Ishikawa (cell line): ENCODE results near the gene WDR48.

Source experiments
- CEBPB ChIP-seq: IDR thresholded peaks from 2 replicates; pipeline ENCODE4 v1.6.1; 2012
- CREB1 ChIP-seq: IDR thresholded peaks from 2 replicates; pipeline ENCODE4 v1.6.1; 2012; ENCODE audit warnings: low read depth
- EGR1 ChIP-seq: IDR thresholded peaks from 2 replicates; pipeline ENCODE4 v1.6.1; 2012
- EP300 ChIP-seq: IDR thresholded peaks from 2 replicates; pipeline ENCODE4 v1.6.1; 2012; ENCODE audit warnings: borderline replicate concordance
- FOXM1 ChIP-seq: IDR thresholded peaks from 2 replicates; pipeline ENCODE4 v1.6.1; 2012; ENCODE audit warnings: low read depth, borderline replicate concordance
- NFIC ChIP-seq: IDR thresholded peaks from 2 replicates; pipeline ENCODE4 v1.6.1; 2012
- RAD21 ChIP-seq: IDR thresholded peaks from 2 replicates; pipeline ENCODE4 v1.6.1; 2012; ENCODE audit warnings: low read depth
- TAF1 ChIP-seq: IDR thresholded peaks from 2 replicates; pipeline ENCODE4 v1.6.1; 2012; ENCODE audit warnings: low read depth, mild to moderate bottlenecking
- TCF12 ChIP-seq: IDR thresholded peaks from 2 replicates; pipeline ENCODE4 v1.6.1; 2012; ENCODE audit warnings: low read depth
- TEAD4 ChIP-seq: IDR thresholded peaks from 2 replicates; pipeline ENCODE4 v1.6.1; 2012
- YY1 ChIP-seq: IDR thresholded peaks from 2 replicates; pipeline ENCODE4 v1.6.1; 2012; ENCODE audit warnings: low read depth
- ZBTB7A ChIP-seq: IDR thresholded peaks from 2 replicates; pipeline ENCODE4 v1.6.1; 2012; ENCODE audit warnings: low read depth
- TF ChIP-seq, protein P1 (sequence below): IDR thresholded peaks from 2 replicates; pipeline ENCODE4 v1.6.1; 2012
- TF ChIP-seq, protein P2 (sequence below): IDR thresholded peaks from 2 replicates; pipeline ENCODE4 v1.6.1; 2012; ENCODE audit warnings: low read depth, mild to moderate bottlenecking
- TF ChIP-seq, protein P3 (sequence below): IDR thresholded peaks from 2 replicates; pipeline ENCODE4 v1.6.1; 2012

Gene WDR48

DNA sequence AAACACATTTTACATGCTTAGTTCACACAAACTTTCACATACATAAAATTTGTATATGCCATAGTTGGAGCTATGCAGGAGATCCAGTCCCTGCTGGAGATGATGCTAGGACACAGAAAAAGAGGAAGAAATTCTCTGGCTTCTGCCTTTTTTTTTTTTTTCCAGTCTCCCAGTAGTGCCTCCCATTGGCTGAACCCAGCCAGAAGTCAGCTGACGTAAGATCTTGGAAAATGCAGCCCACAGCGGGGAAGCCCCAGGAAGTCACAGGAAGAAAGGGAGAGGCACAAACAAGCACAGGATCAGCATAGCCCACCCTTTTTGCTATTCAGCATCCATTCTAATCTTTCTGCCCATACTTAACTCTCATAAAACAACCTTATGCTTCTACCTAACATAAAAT, 38.5 kb upstream of the WDR48 start:
- no peak for TF ChIP-seq YY1

DNA sequence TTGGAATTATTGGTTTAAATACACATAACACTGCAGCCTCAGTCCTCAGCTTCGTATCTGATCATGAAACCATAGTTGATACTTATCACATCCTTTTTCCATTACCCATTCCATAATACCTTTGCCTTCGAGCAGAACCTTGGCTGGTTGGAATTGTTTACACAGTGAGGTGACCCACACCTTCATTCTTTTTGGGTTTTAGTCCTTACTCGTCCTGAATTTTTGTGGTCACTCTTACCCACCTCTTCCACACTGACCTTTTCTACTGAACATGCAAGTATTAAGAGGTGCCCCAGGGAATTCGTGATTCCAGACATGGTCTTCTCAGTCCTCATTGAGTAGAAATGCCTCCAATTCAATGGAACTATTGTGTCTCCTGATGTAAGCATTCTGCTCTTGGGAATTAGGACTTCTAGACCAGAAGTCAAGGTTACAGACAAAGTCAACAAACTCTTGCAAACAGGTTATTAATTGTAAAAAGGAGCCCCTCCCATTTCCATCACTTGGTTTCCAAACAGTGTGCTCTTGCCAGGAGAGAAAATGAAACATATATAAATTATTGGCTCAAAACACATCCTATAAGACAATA, 37.8 kb upstream of the WDR48 start:
- TF ChIP-seq EP300: no peak
- no peak for TF ChIP-seq RAD21
- TF ChIP-seq YY1: no peak
- no peak for TF ChIP-seq EGR1
- TF ChIP-seq CREB1: no peak
- TF ChIP-seq, protein P1, sequence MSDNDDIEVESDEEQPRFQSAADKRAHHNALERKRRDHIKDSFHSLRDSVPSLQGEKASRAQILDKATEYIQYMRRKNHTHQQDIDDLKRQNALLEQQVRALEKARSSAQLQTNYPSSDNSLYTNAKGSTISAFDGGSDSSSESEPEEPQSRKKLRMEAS: no peak
- no peak for TF ChIP-seq TAF1
- TF ChIP-seq TEAD4: no peak
- no peak for TF ChIP-seq ZBTB7A
- no peak for TF ChIP-seq CEBPB
- TF ChIP-seq, protein P2, sequence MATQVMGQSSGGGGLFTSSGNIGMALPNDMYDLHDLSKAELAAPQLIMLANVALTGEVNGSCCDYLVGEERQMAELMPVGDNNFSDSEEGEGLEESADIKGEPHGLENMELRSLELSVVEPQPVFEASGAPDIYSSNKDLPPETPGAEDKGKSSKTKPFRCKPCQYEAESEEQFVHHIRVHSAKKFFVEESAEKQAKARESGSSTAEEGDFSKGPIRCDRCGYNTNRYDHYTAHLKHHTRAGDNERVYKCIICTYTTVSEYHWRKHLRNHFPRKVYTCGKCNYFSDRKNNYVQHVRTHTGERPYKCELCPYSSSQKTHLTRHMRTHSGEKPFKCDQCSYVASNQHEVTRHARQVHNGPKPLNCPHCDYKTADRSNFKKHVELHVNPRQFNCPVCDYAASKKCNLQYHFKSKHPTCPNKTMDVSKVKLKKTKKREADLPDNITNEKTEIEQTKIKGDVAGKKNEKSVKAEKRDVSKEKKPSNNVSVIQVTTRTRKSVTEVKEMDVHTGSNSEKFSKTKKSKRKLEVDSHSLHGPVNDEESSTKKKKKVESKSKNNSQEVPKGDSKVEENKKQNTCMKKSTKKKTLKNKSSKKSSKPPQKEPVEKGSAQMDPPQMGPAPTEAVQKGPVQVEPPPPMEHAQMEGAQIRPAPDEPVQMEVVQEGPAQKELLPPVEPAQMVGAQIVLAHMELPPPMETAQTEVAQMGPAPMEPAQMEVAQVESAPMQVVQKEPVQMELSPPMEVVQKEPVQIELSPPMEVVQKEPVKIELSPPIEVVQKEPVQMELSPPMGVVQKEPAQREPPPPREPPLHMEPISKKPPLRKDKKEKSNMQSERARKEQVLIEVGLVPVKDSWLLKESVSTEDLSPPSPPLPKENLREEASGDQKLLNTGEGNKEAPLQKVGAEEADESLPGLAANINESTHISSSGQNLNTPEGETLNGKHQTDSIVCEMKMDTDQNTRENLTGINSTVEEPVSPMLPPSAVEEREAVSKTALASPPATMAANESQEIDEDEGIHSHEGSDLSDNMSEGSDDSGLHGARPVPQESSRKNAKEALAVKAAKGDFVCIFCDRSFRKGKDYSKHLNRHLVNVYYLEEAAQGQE: no peak
- no peak for TF ChIP-seq TCF12
- TF ChIP-seq, protein P3, sequence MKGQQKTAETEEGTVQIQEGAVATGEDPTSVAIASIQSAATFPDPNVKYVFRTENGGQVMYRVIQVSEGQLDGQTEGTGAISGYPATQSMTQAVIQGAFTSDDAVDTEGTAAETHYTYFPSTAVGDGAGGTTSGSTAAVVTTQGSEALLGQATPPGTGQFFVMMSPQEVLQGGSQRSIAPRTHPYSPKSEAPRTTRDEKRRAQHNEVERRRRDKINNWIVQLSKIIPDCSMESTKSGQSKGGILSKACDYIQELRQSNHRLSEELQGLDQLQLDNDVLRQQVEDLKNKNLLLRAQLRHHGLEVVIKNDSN: no peak
- TF ChIP-seq FOXM1: no peak
- no peak for TF ChIP-seq NFIC

DNA sequence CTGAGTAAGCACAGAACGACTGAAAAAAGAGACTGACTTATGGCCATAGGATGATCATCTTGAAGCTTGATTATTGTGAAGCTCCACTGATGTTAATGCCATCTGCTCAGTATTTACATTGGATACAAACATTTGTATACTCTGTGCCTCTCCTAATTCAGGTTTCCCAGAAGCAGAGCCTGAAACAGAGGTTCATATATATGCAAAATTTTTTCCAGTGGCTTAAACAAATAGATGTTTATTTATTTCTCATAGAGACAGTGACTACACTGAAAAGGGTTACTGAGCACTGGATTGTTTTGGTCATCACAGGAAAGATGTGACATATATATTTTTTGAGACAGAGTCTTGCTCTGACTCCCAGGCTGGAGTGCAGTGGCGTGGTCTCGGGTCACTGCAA, 36.4 kb upstream of the WDR48 start:
- TF ChIP-seq, protein P2: no peak
- TF ChIP-seq EP300 (no peak), CEBPB (no peak), EGR1 (no peak), TEAD4 (no peak), YY1 (no peak), TAF1 (no peak), NFIC (no peak), RAD21 (no peak), TCF12 (no peak), ZBTB7A (no peak), CREB1 (no peak), FOXM1 (no peak)
- TF ChIP-seq, protein P1: no peak
- TF ChIP-seq, protein P3: no peak

DNA sequence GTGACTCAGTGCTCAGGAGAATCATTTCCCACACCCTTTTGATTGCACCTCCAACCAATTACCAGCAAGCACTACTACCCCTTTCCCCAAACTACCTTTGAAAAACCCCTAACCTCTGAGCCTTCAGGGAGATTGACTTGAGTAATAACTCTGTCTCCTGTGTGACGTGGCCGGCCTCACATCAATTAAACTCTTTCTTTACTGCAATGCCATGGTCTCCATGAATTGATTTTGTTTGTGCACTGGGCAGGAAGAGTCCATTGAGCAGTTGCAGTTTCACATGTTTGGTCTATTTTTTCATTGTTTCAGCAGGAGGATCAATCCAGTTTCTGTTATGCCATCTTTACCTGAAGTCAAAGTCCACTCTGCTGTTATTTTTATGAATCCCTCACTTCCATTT, 32.5 kb upstream of the WDR48 start:
- TF ChIP-seq NFIC (no peak), TEAD4 (no peak), TCF12 (no peak), EP300 (no peak), ZBTB7A (no peak), TAF1 (no peak), CEBPB (no peak), RAD21 (no peak), FOXM1 (no peak), EGR1 (no peak), YY1 (no peak), CREB1 (no peak)
- TF ChIP-seq, protein P3: no peak
- TF ChIP-seq, protein P1: no peak
- TF ChIP-seq, protein P2: no peak
